ENCODE measurements around the gene PUM1. TPM values are rescaled to one million over a fixed set of nuclear protein-coding genes. Genes with fewer than 3 reads are reported as not detected.
"Not testable (repeated sequence)": the region's sequence is repeated elsewhere in the genome, so short reads cannot be mapped to it uniquely, and the experiment has no call there.

Gene PUM1, protein sequence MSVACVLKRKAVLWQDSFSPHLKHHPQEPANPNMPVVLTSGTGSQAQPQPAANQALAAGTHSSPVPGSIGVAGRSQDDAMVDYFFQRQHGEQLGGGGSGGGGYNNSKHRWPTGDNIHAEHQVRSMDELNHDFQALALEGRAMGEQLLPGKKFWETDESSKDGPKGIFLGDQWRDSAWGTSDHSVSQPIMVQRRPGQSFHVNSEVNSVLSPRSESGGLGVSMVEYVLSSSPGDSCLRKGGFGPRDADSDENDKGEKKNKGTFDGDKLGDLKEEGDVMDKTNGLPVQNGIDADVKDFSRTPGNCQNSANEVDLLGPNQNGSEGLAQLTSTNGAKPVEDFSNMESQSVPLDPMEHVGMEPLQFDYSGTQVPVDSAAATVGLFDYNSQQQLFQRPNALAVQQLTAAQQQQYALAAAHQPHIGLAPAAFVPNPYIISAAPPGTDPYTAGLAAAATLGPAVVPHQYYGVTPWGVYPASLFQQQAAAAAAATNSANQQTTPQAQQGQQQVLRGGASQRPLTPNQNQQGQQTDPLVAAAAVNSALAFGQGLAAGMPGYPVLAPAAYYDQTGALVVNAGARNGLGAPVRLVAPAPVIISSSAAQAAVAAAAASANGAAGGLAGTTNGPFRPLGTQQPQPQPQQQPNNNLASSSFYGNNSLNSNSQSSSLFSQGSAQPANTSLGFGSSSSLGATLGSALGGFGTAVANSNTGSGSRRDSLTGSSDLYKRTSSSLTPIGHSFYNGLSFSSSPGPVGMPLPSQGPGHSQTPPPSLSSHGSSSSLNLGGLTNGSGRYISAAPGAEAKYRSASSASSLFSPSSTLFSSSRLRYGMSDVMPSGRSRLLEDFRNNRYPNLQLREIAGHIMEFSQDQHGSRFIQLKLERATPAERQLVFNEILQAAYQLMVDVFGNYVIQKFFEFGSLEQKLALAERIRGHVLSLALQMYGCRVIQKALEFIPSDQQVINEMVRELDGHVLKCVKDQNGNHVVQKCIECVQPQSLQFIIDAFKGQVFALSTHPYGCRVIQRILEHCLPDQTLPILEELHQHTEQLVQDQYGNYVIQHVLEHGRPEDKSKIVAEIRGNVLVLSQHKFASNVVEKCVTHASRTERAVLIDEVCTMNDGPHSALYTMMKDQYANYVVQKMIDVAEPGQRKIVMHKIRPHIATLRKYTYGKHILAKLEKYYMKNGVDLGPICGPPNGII
- polyA plus RNA-seq (ENCODE audit: insufficient read length in 12 of 12): 10 to 100 TPM in 11 of 12 donors, not detected in 1; 54.4 to 83.6 (median 64.3) TPM
- long read RNA-seq, donor 1, partial matches to known transcripts: 21 of 24 reads
- long read RNA-seq, donor 1, other reads (novel, unspliced or antisense): 0 of 24 reads
- long read RNA-seq, donor 2, partial matches to known transcripts: 24 of 24 reads
- long read RNA-seq, donor 2, other reads (novel, unspliced or antisense): 0 of 24 reads
- long read RNA-seq, donor 3, partial matches to known transcripts: 0 of 1 reads
- long read RNA-seq, donor 3, other reads (novel, unspliced or antisense): 0 of 1 reads
- long read RNA-seq, donor 4: 0 reads
- long read RNA-seq, donor 5, full-length matches to known transcripts: 4 of 4 reads
- long read RNA-seq, donor 5, partial matches to known transcripts: 0 of 4 reads
- long read RNA-seq, donor 5, other reads (novel, unspliced or antisense): 0 of 4 reads
- long read RNA-seq, donor 6: 0 reads
- long read RNA-seq, donor 7, full-length matches to known transcripts: 1 of 1 reads
- long read RNA-seq, donor 7, partial matches to known transcripts: 0 of 1 reads
- long read RNA-seq, donor 7, other reads (novel, unspliced or antisense): 0 of 1 reads
- long read RNA-seq, donor 8, full-length matches to known transcripts: 4 of 11 reads
- long read RNA-seq, donor 8, partial matches to known transcripts: 7 of 11 reads
- long read RNA-seq, donor 8, other reads (novel, unspliced or antisense): 0 of 11 reads
- long read RNA-seq, donor 9: 0 reads
- long read RNA-seq, donor 10, full-length matches to known transcripts: 3 of 3 reads
- long read RNA-seq, donor 10, partial matches to known transcripts: 0 of 3 reads
- long read RNA-seq, donor 10, other reads (novel, unspliced or antisense): 0 of 3 reads
- long read RNA-seq, donor 11: 0 reads

DNA sequence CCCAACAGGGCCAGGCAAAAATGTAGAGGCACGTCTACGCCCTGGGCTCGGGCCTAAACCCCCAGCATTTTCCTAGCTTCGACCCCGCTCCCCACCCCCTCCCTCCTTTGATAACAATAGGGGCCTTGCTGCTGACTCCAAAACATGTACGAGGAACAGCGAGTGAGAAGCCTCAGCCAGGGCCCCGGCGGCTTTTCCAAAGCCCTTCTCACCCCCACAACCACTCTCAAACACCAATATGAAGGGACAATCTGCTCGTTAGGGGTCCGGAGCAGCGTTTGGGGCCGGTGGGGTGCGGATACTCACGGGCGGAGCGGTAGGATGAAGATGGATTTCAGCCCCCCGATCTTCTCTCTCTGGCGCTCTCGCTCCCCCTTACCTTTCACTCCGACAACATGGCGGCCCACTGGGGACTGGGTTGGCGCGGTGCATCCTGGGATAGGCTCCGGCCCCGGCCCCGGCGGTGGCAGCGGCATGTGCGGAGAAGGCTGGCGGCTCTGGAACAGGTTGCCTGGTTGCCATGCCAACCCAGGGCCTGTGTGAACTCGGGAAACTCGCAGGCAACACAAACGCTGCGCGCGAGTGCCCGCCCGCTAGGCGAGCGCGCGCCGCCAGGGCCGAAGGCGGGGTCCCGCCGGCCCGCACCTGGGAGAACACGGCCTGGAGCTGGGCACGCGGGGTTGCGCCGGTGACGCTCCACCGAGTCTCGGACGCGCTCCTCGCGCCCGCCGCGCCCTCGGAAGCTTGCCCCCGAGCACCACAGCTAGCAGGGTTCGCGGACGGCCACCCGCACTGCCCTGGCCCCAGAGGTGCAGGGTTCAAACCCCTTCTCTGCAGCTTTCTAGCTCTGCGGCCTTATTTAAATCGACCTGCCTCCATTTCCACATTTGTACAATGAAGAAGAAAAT lies at the start of gene PUM1:
Gene PUM1, minus strand, starts transcription at position 408 of the 908 bp plus-strand sequence. CDS start 6,151 bp downstream, outside the sequence.
- DNase-seq: peak; percentile 94

DNA sequence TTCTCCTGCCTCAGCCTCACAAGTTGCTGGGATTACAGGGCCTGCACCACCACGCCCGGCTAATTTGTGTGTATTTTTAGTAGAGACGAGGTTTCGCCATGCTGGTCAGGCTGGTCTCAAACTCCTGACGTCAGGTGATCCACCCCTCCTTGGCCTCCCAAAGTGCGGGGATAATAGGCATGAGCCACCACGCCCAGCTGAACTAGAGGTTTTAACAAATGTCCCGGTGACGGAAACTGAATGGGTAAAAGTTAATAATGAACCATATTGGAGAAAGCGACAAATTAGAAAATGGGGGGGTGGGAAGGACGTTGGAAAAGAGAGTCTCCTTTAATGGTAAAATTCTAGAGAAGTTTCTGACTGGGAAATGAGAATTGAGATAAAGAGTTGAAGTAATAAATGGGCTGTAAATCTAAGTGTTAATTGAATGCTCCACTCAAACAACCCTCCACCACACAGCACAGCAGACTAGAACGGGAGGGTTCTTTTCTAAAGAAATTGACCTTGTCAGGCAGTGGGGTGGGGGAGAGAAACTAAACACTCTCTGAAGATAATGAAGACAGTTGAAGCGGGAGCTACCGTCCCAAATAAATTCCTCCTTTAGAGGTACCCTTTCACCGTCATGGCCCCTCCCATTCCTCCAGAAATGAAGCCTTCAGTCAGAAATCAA lies 46.9 kb upstream of the PUM1 start:
- no peak for DNase-seq

DNA sequence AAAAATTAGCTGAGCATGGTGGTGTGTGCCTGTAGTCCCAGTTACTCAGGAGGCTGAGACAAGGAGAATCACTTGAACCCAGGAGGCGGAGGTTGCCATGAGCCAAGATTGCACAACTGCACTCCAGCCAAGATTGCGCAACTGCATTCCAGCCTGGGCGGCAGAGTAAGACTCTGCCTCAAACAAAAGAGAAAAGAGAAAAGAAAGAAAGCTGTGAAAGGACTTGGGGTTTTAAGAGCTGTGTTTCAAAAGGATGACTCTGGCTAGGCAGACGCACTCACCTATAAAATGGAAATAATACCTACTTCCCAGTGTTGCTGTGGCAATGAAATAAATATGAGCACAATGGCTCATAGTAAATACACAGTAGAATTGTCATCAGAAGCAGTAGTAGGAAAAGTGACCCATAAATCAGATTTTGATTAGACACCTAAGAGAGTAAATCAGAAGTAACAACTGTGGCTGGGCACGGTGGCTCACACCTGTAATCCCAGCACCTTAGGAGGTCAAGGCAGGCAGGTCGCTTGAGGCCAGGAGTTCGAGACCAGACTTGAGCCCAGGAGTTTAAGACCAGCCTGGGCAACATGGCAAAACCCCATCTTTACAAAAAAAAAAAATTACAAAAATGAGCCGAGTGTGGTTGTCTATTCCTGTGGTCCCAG lies 45.9 kb upstream of the PUM1 start:
- no peak for DNase-seq

DNA sequence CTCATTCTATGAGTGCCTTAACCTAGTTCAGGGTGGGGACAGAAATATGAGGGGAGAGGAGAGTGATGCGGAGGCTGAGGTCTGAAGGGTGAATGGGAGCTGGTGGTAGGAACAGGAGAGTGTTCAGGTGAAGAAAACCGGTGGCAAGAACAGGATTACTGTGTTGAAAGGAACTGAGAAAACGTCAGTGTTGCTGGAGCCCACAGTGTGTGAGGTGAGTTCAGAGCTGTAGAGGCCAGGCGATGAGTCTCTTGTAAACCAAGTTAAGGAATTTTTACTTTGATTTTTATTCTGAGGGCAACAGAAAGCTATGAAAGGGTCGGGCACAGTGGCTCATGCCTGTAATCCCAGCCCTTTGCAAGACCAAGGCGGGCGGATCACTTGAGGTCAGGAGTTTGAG lies 45.3 kb upstream of the PUM1 start:
- no peak for DNase-seq

DNA sequence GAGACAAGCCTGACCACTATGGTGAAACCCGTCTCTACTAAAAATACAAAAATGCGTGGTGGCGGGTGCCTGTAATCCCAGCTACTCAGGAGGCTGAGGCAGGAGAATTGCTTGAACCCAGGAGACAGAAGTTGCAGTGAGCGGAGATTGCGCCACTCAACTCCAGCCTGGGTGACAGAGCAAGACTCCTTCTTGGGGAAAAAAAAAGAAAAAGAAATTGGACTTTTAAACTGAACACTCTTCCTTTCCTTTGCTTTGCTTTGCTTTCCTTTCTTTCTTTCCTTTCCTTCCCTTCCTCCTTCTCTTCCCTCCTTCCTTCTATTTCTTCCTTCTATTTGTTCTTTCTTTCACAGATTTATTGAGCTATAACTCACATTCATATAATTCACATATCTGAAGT lies 43.3 kb upstream of the PUM1 start:
- DNase-seq: no peak

DNA sequence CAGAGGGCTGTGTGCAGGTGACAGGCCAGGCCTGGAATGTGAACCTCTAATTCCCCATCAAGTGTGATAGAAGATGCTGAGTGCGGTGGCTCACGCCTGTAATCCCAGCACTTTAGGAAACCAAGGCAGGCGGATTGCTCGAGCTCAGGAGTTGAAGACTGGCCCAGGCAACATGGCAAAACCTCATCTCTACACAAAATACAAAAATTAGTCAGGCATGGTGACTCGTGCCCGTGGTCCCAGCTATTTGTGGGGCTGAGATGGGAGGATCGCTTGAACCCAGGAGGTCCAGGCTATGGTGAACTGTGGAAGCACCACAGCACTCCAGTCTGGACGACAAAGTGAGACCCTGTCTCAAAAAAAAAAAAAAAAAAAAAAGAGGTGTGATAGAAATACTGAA lies 40.1 kb upstream of the PUM1 start:
- DNase-seq: no peak

DNA sequence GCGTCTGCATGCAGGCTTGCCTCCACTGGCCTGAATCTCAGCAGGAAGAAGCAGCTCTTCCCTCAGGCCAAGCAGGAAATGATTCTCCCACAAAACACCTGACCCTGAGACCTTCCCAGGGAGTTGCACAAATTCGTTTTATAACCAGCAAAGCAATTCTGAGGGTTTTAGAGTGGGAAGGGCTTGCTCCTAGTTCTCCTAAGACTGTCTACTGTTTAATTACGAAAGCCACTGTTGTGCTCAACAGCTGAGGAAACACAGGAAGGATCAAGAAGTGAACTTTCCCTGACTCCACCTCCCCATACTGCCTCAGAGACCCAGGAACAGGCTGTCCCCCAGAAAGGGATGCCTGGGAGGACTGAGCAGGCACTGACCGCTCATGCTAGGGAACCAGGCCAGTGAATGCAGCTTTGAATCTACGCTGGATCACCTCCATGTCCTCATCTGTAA lies 37.0 kb upstream of the PUM1 start:
- DNase-seq: peak; percentile 9

DNA sequence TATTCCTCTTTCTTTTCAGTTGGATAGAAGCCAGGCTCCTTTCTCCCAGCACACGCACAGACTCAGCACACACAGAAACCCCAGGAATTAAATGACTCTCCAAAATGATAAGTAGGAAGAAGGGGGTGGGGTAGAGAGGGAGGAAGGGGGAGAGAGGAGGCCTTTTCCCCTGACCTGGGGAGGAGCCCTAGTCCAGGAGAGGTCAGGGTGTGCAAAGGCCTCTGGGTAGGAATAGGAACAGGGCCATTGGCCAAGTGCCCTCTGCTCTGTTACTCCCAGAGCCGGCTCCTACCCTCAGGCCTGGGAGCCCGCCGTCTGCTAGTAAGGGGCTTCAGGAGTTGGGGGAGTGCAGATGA lies 35.6 kb upstream of the PUM1 start:
- DNase-seq: no peak

DNA sequence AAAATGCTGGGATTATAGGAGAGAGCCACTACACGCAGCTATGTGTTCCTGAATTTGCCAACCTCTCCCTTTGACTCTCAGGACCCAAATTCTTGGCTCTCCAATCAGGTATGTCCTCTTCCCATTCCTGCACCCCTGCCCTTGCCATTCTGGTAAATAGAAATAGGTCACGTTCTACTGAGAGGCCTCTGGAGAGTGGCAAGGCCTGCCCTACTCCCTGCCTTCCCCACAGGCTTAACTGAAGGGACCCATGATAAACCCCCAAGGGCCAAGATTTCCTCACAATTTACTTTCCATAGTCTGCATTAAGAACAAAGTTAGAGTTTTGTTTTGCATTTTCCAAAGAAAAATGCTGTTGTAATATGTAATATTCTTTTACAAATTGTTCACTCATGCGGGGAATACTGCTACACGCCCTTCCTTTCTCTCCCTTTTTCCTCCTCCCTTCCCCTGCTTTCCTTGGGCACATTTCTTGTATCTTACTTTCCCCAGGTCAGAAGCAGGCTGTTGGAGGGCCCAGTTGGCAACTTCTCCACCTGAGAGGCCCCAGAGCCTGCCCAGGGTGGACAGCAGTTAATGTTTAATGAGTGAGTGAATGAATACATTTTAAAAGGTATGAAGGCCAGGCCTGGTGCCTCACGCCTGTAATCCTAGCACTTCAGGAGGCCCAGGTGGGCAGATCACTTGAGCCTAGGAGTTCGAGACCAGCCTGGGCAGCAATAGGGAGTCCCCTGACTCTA lies 33.9 kb upstream of the PUM1 start:
- DNase-seq: no peak

DNA sequence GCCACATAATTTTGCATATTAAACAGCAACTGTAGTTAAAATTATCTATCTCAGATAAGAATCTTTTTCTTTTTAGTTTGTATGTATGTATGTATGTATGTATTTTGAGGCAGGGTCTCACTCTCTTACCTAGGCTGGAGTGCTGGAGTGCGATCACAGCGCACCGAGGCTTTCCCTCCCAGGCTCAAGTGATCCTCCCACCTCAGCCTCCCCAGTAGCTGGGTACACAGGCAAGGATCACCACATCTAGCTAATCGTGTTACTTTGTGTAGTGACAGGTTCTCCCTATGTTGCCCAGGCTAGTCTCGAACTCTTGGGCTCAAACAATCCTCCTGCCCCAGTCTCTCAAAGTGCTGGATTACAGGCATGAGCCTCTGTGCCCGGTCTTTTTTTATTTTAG lies 30.5 kb upstream of the PUM1 start:
- DNase-seq: no peak

DNA sequence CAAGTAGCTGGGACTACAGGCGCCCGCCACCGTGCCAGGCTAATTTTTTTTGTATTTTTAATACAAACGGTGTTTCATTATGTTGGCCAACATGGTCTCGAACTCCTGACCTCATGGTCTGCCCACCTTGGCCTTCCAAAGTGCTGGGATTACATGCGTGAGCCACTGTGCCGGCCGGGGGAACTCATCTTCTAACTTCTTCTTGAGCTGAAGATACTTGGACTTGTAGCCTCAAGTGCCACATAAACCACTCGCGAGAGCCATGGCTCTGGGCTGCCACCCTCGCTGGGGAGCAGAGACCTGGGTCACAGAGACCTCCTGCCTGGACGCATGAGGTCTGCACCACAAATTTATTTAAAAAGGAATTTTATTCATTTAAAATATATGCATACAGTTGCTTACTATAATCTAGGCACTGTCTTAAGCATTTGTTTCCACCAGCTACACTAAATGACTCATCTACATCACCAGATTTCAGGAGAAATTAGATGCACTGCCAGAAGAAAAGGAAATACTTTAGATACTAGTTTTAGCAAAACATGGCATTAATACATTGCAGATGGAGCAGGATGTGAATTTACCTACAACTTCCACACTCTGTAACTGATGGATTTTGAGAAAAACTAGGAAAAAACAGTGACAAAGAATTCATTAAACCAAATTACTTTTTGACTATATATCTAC lies 29.9 kb upstream of the PUM1 start:
- no peak for DNase-seq

DNA sequence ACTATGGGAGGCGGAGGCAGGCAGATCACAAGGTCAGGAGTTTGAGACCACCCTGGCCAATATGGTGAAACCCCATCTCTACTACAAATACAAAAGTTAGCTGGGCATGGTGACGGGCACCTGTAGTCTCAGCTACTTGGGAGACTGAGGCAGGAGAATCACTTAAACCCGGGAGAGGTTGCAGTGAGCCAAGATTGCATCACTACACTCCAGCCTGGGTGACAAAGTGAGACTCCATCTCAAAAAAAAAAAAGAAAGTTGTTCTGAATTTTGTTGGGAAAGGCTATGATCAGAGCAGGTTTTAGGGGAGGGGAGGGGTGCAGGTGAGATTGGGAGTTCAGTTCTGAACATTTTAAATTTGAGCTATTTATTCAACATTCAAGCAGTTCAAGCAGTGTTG lies 22.6 kb upstream of the PUM1 start:
- not testable (repeated sequence) for DNase-seq

DNA sequence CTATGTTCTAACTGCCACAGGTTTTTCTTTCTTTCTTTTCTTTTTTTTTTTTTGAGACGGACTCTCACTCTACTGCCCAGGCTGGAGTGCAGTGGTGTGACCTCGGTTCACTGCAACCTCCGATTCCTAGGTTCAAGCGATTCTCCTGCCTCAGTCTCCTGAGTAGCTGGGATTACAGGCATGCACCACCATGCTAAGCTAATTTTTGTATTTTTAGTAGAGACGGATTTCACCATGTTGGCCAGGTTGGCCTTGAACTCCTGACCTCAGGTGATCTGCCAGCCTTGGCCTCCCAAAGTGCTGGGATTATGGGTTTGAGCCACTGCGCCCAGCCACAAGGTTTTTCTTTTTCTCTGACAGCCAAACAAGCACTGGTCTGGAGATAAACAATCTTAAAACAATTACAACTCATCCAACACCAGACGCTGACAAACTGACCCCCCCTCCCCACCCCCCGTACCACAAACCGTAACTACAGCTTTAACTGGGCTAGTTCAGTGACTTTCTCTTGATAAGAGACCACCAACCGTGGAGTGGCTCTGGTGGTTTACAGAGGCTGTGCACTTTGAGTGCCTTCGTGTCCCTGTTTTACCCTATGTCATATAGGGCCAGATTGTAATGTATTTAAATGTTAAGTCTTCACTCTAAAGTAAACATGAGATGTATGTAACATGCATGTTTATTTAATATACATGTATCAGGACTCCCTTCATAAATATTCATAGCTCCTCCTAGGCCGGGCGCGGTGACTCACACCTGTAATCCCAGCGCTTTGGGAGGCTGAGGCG lies 19.5 kb upstream of the PUM1 start:
- no peak for DNase-seq

DNA sequence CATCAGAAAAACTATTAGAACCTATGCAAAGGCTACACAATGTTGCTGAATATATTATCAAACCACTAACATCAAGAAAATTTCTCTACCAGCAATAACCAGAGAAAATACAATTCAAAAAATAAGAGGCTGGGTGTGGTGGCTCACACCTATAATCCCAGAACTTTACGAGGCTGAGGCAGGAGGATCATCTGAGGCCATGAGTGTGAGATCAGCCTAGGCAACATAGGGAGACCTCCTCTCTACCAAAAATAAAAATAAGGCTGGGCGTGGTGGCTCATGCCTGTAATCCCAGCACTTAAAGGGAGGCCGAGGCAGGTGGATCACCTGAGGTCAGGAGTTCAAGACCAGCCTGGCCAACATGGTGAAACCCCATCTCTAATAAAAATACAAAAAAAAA lies 16.9 kb upstream of the PUM1 start:
- no peak for DNase-seq

DNA sequence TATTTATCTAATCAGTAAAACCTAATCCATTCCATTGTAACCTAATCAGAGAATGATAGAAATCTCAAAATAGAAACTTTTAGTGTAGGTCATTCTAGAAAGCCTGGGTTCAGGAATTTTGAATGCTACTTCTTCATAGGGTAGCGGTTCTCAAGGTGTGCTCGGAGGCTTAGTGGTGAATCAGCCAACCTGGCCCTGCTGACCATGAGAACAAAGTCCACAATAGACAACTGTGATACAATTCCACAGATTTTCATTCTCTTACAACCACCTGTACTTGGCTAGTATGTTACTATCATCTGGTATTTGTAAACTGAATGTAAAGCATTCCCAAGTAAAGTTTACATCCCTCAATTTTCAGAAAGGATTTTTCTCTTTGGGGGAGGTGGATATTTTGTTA lies 7.5 kb upstream of the PUM1 start:
- DNase-seq: no peak

DNA sequence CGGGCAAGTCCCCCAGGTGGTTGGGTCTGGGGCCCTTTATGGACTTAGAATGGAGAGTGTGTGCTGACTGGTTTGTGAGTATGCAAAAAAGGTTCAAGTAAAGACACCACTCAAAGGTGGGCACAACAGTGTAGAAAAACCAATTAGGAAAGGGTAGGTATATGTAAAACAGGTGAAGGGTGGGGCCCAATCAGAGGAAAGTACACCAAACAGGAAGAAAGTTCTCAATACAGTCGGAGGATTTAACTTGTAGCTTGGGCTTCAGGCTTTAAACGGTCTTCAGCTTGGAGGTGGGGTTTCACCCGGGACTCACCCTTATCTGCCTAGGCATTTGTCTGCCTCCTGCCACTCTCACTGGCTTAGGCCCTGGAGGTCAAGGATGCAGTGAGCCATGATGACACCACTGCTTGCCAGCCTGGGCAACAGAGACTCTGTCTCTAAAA lies 6.8 kb upstream of the PUM1 start:
- DNase-seq: no peak

All from muscle of arm (tissue), 14 donors.